ENCODE measurements around the gene BCL7B. TPM values are rescaled to one million over a fixed set of nuclear protein-coding genes. Genes with fewer than 3 reads are reported as not detected.
"Not testable (repeated sequence)": the region's sequence is repeated elsewhere in the genome, so short reads cannot be mapped to it uniquely, and the experiment has no call there.

BCL7B gene
- total RNA-seq, 3 donors from 2014 or later: 29.6 to 93.0 (median 40.6) TPM

GRCh38 chr7:73565675-73566340 lies 8.3 kb upstream of the BCL7B start:
- H3K9me3 ChIP-seq: no peaks in the 10 kb centered on the region
- no peaks in the 10 kb centered on the region for H3K27me3 ChIP-seq
- no peak for TF ChIP-seq POLR2A (IDR thresholded peaks at IDR 0.05)
- no peak for TF ChIP-seq CTCF (IDR thresholded peaks at IDR 0.05)
- TF ChIP-seq POLR2AphosphoS5 (IDR thresholded peaks at IDR 0.05): no peak
- intact Hi-C loops (cut with DNase I; ENCODE audit: low total_unique reads): no loop called here
- H3K4me3 ChIP-seq: peak overlapping the region; percentile 4 to 45 (median 14)
- H3K4me1 ChIP-seq: no peaks in the 10 kb centered on the region
- no peaks in the 10 kb centered on the region for H3K36me3 ChIP-seq
- peak overlapping the region in 1 of 2 donors; percentile 21 for H3K27ac ChIP-seq
- no peak for DNase-seq (ENCODE audit: low spot score in 2 of 2)

GRCh38 chr7:73560109-73560835 lies 2.8 kb upstream of the BCL7B start:
- intact Hi-C loops (cut with DNase I; ENCODE audit: low total_unique reads): no loop called here
- TF ChIP-seq POLR2AphosphoS5 (IDR thresholded peaks at IDR 0.05): no peak
- TF ChIP-seq CTCF (IDR thresholded peaks at IDR 0.05): no peak
- TF ChIP-seq POLR2A (IDR thresholded peaks at IDR 0.05): no peak
- Histone ChIP-seq H3K27ac (no peak overlapping the region), H3K4me1 (peaks cover 0 to 9% of the 10 kb centered on the region in 2 donors), H3K4me3 (no peak overlapping the region), H3K36me3 (no peaks in the 10 kb centered on the region), H3K27me3 (no peaks in the 10 kb centered on the region), H3K9me3 (no peaks in the 10 kb centered on the region)
- DNase-seq (ENCODE audit: low spot score in 2 of 2): no peak

- TF ChIP-seq POLR2A (IDR thresholded peaks at IDR 0.05): no peak
- peak in 1 of 3 donors; percentile 7 for TF ChIP-seq POLR2AphosphoS5 (IDR thresholded peaks at IDR 0.05)
- TF ChIP-seq CTCF (IDR thresholded peaks at IDR 0.05): no peak
- intact Hi-C loops (cut with DNase I; ENCODE audit: low total_unique reads): no loop called here
- H3K27ac ChIP-seq: peak overlapping the region; percentile 99 to 100
- peak overlapping the region; percentile 73 to 94 (median 81) for H3K4me3 ChIP-seq
- no peaks in the 10 kb centered on the region for H3K27me3 ChIP-seq
- peak; percentile 89 to 91 for DNase-seq (ENCODE audit: low spot score in 2 of 2)
- peaks cover 0 to 9% of the 10 kb centered on the region in 2 donors for H3K4me1 ChIP-seq
- H3K36me3 ChIP-seq: no peaks in the 10 kb centered on the region
- no peaks in the 10 kb centered on the region for H3K9me3 ChIP-seq
Observed at GRCh38 chr7:73557108-73557396, 438 bp downstream of the BCL7B start.

GRCh38 chr7:73556208-73557107 lies 1.0 kb downstream of the BCL7B start:
- Histone ChIP-seq H3K27ac (peak overlapping the region; percentile 99 to 100), H3K4me1 (peaks cover 0 to 9% of the 10 kb centered on the region in 2 donors), H3K27me3 (no peaks in the 10 kb centered on the region), H3K4me3 (peak overlapping the region; percentile 73 to 94 (median 81)), H3K9me3 (no peaks in the 10 kb centered on the region), H3K36me3 (no peaks in the 10 kb centered on the region)
- no peak for DNase-seq (ENCODE audit: low spot score in 2 of 2)
- intact Hi-C loops (cut with DNase I; ENCODE audit: low total_unique reads): no loop called here
- TF ChIP-seq POLR2AphosphoS5 (IDR thresholded peaks at IDR 0.05) (peak in 1 of 3 donors; percentile 2), POLR2A (IDR thresholded peaks at IDR 0.05) (no peak)

- no peaks in the 10 kb centered on the region for H3K36me3 ChIP-seq
- intact Hi-C loops (cut with DNase I; ENCODE audit: low total_unique reads): no loop called here
- no peaks in the 10 kb centered on the region for H3K9me3 ChIP-seq
- peak overlapping the region in 1 of 2 donors; percentile 4 for H3K27ac ChIP-seq
- H3K4me3 ChIP-seq: peak overlapping the region; percentile 73 to 94 (median 81)
- no peak for TF ChIP-seq CTCF (IDR thresholded peaks at IDR 0.05)
- no peak for DNase-seq (ENCODE audit: low spot score in 2 of 2)
- peaks cover 0 to 9% of the 10 kb centered on the region in 2 donors for H3K4me1 ChIP-seq
- H3K27me3 ChIP-seq: no peaks in the 10 kb centered on the region
Observed at GRCh38 chr7:73555411-73555982, 2.0 kb downstream of the BCL7B start.

GRCh38 chr7:73550093-73550492 lies 7.4 kb downstream of the BCL7B start:
- DNase-seq (ENCODE audit: low spot score in 2 of 2); H3K4me3 ChIP-seq; H3K4me1 ChIP-seq; H3K36me3 ChIP-seq; H3K27me3 ChIP-seq; intact Hi-C loops (cut with DNase I; ENCODE audit: low total_unique reads); H3K27ac ChIP-seq; H3K9me3 ChIP-seq: not testable (repeated sequence)

Data from breast epithelium (tissue), 4 donors.